HFF-Myc (cell line): ENCODE results near the gene ITPKB.

Source experiments
- DNase-seq: peaks from one replicate; pipeline ENCODE4 v3.0.0-alpha.2; 2011; ENCODE audit warnings: low read depth; ENCODE audit errors: extremely low read depth
- H3K4me3 ChIP-seq: replicated peaks from 2 replicates; pipeline ENCODE4 v1.5.1; 2011; ENCODE audit warnings: low read depth, mild to moderate bottlenecking, control low read depth, low read length
- TF ChIP-seq, protein P1 (sequence below): IDR thresholded peaks from 2 replicates; pipeline ENCODE4 v1.5.1; 2012; ENCODE audit warnings: mild to moderate bottlenecking, low read depth, low read length, control low read depth; ENCODE audit errors: missing control alignments

Gene ITPKB

DNA sequence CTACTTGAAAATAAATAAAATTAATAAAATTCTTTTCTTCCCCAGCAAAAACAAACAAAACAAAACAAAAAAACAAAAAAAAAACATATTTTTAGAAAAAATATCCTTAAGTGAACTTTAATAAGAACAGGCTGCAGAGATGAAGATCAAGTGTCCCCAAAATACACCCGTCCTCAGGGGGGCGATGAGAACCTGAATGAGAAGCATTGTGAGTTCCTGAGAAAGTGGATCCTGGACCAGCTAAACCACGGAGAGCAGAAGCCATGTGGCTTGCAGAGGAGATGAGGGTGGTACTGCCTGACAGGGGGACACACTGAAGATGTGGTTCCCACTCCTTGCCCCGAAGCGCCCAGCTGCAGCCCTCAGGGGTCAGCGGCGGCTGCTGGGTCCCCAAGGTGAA lies 89.3 kb downstream of the ITPKB start:
- TF ChIP-seq, protein P1, sequence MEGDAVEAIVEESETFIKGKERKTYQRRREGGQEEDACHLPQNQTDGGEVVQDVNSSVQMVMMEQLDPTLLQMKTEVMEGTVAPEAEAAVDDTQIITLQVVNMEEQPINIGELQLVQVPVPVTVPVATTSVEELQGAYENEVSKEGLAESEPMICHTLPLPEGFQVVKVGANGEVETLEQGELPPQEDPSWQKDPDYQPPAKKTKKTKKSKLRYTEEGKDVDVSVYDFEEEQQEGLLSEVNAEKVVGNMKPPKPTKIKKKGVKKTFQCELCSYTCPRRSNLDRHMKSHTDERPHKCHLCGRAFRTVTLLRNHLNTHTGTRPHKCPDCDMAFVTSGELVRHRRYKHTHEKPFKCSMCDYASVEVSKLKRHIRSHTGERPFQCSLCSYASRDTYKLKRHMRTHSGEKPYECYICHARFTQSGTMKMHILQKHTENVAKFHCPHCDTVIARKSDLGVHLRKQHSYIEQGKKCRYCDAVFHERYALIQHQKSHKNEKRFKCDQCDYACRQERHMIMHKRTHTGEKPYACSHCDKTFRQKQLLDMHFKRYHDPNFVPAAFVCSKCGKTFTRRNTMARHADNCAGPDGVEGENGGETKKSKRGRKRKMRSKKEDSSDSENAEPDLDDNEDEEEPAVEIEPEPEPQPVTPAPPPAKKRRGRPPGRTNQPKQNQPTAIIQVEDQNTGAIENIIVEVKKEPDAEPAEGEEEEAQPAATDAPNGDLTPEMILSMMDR: peak; percentile 30
- no peak overlapping the region for H3K4me3 ChIP-seq
- no peak for DNase-seq

DNA sequence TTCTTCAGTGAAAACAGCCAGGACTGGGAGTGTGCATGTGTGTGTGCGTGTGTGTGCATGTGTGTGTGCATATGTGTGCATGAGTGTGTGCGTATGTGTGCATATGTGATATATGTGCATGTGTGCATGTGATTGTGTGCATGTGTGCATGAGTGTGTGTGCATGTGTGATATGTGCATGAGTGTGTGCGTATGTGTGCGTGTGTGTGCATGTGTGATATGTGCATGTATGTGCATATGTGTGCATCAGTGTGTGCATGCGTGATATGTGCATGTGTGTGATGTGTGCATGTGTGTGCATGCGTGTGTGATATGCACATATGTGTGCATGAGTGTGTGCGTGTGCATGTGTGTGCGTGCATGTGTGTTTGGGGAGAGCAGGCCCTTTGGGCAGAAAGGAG lies 89.8 kb downstream of the ITPKB start:
- H3K4me3 ChIP-seq: no peak overlapping the region
- DNase-seq: no peak
- TF ChIP-seq, protein P1: no peak

DNA sequence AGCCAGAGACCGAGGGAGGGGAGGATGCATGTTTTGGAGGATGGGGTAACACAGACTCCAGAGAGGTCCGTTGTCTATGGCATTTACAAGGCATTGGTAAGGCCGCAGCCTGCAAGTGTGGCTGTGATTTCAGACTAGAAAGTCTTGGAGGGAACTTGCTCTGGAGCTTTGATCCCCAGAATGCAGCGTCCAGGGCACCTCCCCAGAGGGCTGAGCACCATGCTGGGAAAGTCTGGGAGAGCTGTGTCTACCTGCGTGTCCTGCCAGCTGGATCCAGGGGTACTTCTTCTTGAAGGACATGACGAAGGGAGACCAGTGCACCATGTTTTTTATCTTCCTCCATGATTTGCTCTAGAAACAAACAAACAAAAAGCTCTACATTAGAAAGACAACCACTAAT lies 90.7 kb downstream of the ITPKB start:
- DNase-seq: no peak
- no peak overlapping the region for H3K4me3 ChIP-seq
- TF ChIP-seq, protein P1: no peak

DNA sequence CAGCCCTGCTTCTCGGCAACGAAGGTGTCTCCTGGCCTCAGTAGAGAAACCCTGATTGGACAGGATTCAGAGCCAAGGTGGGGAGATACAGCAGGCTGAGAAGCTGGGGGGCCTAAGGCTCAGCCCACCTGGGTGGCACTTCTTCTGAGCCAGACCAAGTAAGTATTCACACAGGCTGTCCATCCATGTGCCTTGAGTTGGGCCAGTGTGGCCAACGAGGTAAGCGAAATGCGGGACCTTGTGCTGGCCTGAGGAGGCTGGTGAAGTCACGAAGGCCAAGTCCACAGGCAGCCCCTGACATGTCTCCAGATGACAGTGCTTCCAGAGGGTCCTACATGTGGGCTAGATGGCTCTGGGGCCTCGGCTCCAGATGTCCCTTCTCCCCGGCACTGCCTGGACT lies 91.4 kb downstream of the ITPKB start:
- no peak for DNase-seq
- TF ChIP-seq, protein P1: no peak
- no peak overlapping the region for H3K4me3 ChIP-seq

DNA sequence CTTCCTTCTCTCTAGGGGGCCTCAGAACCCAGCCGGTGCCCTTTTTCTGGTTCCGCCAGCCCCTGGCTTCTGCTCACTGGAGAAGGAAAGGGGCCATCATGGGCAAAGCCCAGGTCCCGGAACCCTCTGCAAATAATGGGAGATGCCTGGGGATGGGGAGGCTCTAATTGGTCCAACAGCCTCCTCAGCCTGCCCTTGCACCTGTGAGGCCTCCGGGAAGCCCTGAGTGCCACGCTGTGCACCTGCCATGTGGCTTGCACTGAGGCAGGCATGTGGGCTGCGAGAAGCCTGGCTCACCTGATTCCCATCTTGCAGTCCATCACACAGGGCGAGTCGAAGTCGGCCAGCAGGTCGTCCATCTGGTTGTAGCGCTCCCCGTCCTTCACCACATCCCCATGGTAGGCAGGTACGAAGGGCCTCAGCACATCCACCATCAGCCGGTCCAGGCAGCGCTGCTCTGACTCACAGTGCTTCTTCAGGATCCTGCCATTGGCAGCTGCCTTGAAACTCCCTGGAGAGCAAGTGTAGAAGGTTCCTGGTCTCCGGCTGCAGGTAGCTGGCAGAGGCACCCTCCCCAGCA lies 92.1 kb downstream of the ITPKB start:
- no peak for DNase-seq
- TF ChIP-seq, protein P1: no peak
- H3K4me3 ChIP-seq: no peak overlapping the region

DNA sequence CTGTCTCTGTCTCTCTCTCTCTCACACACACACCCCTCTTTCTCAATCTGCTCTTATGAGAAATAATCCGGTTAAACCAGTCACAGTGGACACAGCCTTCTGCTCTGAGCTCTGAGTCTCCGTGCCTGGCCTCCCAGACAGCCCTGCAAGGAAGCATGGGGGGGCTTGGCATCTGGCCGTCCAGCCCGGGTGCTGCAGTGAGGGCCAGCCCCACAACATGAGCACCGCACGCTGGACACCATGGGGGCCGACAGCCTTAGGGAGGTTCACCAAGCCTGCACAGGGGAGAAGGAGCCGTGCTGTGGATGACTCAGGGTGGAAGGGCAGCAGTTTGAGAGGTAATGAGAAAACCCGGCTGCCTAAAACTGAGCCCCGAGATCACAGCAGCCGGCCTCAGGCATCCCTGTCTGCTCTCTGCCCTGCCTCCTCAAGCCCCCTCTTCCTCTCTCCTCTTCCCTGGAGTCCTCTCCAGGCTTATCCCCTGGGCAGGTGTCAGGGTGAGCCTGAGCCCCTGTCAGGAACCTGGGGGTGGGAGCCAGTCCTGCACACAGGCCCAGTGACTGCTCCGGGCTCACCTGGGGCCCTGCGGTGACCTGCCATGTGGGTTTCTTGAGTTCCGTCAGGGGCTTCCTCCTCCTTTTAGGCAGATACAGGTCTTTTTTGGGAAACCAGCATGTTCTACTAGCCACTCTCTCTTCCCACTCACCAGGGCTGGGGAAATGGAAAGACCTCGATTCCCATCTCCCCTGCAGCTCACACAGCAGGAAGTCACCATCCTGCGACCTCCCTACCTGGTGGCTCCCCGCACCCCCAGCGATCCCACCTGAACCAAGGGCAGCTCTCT lies 92.8 kb downstream of the ITPKB start:
- DNase-seq: no peak
- TF ChIP-seq, protein P1: no peak
- H3K4me3 ChIP-seq: no peak overlapping the region
